Hair follicle dermal papilla cell (primary cell): ENCODE measurements around the gene C2CD3. TPM values are rescaled to one million over a fixed set of nuclear protein-coding genes. Genes with fewer than 3 reads are reported as not detected.

Source experiments
- small RNA-seq: library from RNA; depleted of rRNA; stranded (forward); fragments of <200 nt; gene quantifications from one replicate; pipeline ENCODE3, GENCODE V24; 2012
- total RNA-seq: library from RNA; depleted of rRNA; stranded (reverse); fragments of >200 nt; gene quantifications from 2 replicates; pipeline ENCODE4 v1.2.3, GENCODE V29; 2012

C2CD3 gene
- total RNA-seq: 10.2 and 17.0 TPM in 2 replicates

GRCh38 chr11:74170694-74171629, at the start of gene C2CD3, which contains the start of gene PPME1:
C2CD3 (minus strand) TSS chr11:74171002; CDS start chr11:74170792, 210 bp downstream.
PPME1 (plus strand) TSS chr11:74171289; CDS start chr11:74171422, 133 bp downstream.

GRCh38 chr11:74008373-74009229, 162.2 kb downstream of the C2CD3 start, which contains the start of gene UCP3:
UCP3 (minus strand) TSS chr11:74009085; CDS start chr11:74007042, 2,043 bp downstream.

GRCh38 chr11:73982595-73982989, 188.2 kb downstream of the C2CD3 start, which contains the start of gene UCP2:
UCP2 (minus strand) TSS chr11:73982843; CDS start chr11:73978378, 4,465 bp downstream.

Small RNA genes lying within 50 kb of the gene (small RNA-seq; reads per million reads assigned to genes)
- gene AP002392.1: not detected

Other genes with a start within 250 kb of the C2CD3 start
- gene DNAJB13, start 220.0 kb downstream of the C2CD3 start, total RNA-seq: 0.12 TPM in 1 of 2 replicates, not detected in the other
- gene UCP2, start 188.2 kb downstream of the C2CD3 start, total RNA-seq: 1.2 and 2.8 TPM in 2 replicates
- gene UCP3, start 161.9 kb downstream of the C2CD3 start, total RNA-seq: 0.16 and 0.36 TPM in 2 replicates
- 26.1 and 31.6 TPM in 2 replicates for gene PPME1, start 287 bp upstream of the C2CD3 start, total RNA-seq
- 3.5 and 3.9 TPM in 2 replicates for gene P4HA3, start 140.6 kb upstream of the C2CD3 start, total RNA-seq
- gene PGM2L1, start 227.4 kb upstream of the C2CD3 start, total RNA-seq: 2.9 and 3.1 TPM in 2 replicates